Occipital lobe (tissue), 2 donors: ENCODE results near the gene LRG1. TPM values are rescaled to one million over a fixed set of nuclear protein-coding genes. Genes with fewer than 3 reads are reported as not detected.
"Not testable (repeated sequence)": the region's sequence is repeated elsewhere in the genome, so short reads cannot be mapped to it uniquely, and the experiment has no call there.

Source experiments
- DNase-seq: peaks from one replicate; lab custom pipeline; 2025; lab: John Stamatoyannopoulos, UW
- total RNA-seq: library from RNA; depleted of rRNA; stranded (reverse); fragments of >200 nt; gene quantifications from one replicate; pipeline ENCODE4 v1.2.3, GENCODE V29; 2014

Gene LRG1
- total RNA-seq, 1 donor from 2014 or later: not detected

DNA sequence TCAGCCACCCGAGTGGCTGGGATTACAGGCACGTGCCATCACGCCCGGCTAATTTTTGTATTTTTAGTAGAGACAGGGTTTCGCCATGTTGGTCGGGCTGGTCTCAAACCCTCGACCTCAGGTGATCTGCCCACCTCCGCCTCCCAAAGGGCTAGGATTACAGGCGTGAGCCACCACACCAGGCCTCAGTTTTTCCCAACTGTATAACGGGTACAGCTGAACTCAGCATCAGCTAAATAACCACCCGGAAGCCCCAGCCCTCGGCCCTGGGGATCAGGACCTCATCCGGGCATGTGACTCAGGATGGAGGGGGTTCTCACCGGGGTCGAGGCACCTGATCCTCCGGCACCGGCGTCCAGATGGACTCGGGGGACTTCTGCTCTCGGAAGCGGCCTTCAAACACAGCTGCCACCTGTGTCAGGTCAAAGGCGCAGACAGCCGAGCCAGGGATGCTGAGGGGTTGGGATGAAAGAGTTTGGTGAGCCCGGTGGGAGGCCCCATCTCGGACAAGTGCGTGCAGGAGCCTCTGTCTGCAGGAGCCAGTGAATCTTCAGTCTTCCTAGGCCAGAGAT is 10.7 kb upstream of the LRG1 start:
- DNase-seq: no peak

DNA sequence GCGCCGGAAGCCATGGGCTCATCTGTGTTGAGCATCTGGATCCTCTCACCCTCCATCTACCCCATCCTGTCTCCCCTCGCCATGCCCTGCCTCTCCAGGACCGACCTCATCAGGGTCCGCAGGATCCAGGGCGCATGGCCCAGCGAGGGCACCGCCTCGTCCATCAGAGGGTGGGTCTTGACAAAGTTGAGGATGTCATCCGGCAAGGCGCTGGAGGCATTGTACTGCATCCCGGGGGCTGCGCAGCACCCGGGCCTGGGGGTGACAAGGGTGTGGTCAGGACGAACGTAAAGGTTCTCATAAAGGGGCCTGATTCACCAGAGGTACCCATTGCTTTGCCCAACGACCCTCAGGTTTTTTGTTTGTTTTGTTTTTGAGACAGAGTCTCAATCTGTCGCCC is 10.2 kb upstream of the LRG1 start:
- no peak for DNase-seq

DNA sequence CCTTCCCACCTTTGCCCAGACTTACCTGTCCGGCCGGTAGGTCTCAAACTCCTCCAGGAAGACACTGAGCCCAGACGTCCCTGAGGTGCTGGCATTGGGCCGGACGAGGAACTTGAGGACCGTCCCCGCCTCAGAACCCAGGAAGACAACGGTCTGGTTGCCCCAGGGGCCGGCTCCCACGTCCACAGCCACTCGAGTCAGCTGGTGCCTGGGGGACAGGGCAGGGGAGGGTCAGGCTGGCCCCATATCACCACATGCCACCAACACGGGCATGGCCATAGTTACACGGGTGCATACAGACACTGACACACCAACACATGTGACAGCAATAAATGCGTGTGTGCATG is 8.4 kb upstream of the LRG1 start:
- no peak for DNase-seq

DNA sequence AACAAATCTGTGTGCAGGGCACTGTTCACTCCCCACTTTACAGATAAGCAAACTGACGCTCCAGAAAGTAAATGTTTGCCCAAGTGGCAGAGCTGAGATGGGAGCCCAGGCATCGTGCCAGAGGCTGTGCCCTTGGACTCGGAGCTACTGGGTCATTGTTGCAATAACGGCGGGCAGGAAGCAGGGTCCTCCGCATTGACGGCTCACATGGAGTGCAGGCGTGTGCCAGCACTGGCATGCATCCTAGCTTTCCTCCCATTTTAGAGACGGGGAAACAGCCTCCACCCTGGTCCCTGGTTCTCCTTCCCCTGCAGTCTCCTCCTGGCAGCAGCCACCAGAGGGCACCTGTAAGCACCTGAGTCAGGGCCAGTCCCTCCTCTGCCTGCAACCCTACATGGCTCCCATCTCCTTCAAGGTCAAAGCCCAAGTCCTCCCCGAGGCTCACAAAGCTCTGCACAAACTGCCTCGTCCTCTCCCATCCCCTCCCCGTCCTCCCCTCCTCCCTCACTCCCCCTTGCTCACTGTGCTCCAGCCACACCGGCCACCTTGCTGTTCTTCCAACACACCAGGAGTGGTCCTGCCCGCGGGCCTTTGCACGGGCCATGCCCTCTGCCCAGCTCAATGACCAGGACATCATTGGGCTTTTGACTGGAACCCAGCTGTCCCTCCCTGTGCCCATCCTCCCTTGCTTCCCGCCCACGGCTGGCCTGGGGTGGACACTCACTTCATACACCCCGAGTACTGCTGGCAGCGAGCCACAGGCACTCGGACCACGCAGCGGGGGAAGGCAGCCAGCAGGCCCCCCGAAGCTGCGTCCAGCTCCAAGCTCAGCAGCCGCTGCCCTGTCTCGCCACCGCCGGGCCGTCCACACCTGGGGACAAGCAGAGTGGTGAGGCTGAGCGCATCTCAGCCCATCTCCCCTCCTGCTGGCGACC is 7.7 kb upstream of the LRG1 start:
- no peak for DNase-seq

DNA sequence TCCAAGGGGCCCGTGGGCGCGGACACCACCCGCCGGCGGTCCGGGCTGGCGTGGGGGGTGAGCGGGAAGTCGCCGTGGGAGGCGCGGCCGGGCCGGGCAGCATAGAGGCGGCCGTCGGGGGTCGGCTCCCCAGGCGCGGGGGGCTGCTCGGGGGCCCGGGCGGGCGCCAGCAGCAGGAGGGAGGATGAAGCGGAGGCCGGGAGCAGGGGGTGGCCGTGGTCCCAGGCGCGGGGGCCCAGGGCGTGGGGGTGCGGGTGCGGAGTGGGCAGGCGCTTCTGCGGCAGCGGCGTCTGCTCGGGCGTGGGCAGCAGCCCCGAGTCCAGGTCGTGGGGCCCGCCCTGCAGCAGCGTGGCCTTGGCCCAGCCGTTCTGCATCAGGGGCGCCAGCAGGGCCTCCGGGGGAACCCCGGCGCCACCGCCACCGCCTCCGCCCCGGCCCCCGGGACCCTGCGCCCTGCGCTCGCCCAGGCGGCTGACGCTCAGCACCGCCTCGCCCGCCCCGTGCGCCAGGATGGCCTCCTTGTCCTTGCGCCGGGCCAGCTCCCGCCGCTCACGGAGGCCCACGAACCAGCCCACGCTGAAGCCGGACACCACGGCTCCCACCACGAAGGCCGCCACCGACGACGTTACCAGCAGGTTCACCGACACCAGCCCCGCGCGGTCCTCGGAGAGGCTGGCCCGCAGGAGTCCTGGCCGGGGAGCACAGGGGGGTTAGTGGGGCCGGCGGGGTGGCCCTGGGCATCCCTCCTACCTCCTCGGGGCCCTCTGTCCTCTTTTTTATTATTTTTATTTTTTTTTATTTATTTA is 4.2 kb upstream of the LRG1 start:
- DNase-seq: no peak

DNA sequence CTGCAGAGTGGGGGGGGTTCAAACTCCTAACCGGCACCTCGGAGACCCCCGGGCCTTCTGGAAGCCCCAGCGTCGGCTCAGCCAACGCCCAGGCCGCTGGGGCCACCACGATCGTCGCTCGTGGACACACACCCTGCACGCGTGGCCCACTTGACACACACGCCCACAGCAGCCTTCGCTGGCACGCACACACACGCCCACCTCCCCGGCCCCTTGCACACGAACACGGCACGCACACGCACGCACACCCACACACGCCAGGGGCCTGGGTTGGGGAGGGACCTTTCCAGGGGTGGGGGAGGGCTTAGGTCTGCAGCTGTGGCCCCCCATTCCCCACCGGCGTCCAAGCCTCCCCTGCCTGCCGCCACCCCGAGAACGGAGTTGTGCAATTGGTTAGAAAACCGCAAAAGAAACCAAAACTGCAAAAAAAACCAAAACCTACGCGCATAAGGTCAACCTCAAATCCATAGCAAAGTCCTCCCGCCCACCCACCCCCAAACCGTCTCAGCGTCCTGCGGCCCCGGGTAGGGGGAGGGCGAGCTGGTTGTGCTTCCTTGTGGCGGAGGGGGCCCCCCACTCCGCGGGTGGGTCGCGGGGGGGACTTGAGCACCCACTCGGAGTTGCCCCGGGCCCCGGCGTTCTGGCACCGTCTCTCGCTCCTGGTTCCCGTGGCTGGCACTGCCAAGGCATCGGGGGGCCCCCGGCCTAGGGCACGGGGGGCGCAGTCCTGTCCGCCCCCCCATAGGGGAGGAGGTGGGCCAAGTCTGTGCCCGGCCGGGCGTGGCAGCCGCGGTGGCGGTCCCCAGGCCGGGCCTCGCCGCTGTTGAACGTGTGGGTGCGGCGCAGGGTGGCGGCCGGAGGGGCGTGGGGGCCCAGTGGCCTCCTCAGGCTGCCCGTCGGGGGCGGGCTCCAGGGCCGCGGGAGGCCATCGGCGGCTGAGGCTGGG is 3.3 kb upstream of the LRG1 start:
- DNase-seq: no peak

DNA sequence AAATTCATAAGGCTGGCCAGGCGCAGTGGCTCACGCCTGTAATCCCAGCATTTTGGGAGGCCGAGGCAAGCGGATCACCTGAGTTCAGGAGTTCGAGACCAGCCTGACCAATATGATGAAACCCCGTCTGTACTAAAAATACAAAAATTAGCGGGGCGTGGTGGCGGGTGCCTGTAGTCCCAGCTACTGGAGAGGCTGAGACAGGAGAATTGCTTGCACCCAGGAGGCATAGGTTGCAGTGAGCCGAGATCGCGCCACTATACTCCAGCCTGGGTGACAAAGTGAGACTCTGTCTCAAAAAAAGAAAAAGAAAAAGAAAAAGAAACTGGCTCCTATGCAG is 1.9 kb upstream of the LRG1 start:
- DNase-seq: not testable (repeated sequence)

DNA sequence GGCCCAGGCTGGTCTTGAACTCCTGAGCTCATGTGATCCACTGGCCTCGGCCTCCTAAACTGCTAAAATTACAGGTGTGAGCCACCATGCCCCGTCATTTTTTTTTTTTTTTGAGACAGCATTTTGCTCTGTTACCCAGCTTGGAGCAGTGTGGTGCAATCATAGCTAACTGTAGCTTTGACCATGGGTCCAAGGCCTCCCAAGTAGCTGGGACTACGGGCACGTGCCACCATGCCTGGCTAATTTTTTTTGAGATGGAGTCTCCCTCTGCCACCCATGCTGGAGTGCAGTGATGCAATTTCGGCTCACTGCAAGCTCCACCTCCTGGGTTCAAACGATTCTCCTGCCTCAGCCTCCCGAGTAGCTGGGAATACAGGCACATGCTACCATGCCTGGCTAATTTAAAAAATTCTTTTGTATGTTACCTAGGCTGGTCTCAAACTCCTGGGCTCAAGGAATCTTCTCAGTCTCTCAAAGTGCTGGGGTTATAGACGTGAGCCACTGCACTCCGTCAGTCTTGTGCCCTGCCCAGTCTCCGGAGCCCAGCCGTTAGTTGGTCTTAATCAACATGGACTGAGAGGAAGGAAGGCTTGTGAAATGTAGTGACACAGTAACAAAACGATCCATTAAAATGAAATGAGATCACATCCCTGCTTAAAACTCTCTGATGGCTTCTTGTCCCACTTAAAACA is 1.4 kb upstream of the LRG1 start:
- no peak for DNase-seq

DNA sequence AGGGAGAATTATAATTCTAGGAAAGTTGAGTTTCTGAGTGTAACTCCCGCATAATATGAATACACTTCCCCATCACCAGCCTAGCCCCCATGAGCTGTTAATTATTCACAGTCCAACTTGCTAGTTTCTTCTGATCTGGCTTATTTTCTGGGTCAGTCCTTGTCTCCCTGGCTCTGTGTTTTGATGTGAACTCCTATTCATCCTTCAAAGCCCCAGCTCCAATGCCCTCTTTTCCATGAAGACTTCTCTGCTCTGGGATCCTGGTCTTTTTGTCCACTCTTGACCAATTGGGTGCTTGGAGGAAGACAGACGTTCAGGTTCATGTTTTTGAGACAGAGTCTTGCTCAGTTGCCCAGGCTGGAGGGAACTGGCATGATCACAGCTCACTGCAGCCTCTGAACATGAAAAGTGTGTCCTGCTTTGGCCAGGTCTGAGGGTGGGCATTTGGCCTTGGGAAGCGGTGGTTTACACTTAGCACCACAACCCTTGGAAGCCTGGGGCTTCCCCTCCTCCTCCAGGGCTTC is 605 bp downstream of the LRG1 start:
- no peak for DNase-seq

DNA sequence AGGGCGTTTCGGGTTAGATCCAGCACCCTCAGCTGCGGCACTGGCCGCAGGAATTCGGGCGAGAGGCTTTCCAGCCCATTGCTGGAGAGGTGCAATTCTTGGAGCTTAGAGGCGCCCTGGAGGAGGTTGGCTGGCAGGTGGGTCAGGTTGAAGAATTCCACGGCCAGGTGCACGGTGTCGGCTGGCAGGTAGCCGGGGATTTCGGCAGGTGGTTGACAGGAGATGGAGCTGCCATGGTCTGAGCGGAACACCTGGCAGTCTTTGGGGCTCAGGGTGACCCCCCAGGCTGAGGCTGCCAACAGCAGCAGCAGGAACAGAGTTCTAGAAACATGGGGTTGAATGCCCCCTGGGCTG is 1.3 kb downstream of the LRG1 start:
- no peak for DNase-seq

DNA sequence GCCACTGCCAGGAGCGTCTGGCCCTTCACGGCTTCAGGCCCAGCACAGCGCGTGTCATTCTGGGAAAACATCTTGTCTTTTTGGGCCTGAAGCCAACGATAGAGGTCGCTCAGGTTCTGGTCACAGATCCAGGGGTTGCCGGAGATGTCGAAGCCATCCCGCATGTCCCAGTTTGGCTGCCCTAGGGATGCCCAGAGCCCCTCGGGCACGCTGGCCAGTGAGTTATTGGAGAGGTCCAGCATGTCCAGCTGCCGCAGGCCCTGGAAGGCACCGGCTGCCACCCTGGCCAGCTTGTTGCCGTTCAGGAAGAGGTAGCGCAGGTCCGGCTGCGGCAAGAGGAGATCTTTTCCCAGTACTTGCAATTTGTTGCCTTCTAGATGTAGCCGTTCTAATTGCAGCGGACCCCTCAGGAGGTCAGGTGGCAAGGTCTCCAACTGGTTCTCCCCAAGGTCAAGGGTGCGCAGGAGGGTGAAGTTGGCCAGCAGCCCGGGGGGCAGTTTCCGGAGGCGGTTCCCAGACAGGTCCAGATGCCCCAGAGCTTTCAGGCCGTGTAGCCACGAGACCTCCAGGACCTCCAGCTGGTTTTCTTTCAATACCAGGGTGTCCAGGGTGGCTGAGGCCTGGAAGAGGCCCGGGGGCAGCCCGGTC is 1.8 kb downstream of the LRG1 start:
- no peak for DNase-seq

DNA sequence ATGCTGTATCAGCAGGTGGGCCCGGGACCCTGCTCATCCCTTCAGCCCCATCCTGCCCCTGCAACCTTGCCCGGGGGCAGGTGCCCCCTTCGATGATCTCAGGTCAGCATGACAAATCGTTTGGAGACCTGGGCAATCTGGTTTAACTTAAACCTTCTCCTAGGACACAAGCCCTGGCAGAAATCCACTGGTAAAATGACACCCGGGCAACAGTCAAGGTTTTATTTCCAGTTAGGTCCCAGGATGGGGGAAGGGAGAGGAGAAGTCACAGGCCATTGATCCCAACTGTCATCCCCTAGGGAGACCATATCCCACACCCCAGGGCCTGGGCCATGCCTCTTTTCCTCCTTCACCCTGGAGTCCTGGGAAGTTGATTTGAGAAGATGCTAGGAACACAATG is 3.0 kb downstream of the LRG1 start:
- DNase-seq: no peak

DNA sequence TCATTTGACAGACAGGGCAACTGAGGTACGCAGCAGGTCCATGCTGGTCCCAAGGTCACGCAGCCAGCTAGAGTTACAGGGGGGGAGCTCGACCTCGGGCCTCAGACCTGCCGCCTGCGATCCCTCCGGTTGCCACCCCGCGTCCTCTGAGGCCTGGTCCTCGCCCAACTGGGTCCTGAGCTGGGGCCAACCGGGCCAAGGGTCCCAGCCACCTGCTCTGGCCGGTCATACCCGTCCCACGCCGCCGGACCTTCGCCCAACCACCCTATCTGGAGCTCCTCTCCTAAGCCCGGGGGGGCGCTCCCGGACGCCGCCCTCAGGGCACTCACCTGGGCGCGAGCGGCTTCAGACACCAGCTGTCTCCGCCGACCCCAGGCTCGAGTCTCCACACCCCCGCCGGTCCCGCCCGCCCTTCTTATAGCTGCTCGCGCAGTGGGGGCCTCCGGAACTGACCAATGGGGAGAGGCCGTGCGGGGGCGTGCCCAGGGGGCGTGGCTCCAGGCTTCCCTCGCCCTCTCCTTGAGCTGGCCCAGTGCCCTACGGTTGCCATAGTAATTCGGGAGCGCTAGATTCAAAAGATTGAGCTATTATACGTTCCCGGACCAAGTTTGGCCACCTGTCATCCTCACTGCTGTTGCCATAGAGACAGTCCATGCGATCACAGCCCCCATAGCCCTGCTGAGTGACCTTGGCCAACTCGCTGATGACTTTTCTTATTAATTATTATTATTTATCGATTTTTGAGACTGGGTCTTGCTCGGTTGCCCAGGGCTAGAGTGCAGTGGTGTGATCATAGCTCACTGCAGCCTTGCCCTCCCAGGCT is 4.8 kb downstream of the LRG1 start, which contains the start of gene PLIN5:
TSS of gene PLIN5 (minus strand) at position 389 of the 823 bp plus-strand sequence. CDS start 1,150 bp downstream, outside the sequence.
- peak; percentile 47 for DNase-seq

DNA sequence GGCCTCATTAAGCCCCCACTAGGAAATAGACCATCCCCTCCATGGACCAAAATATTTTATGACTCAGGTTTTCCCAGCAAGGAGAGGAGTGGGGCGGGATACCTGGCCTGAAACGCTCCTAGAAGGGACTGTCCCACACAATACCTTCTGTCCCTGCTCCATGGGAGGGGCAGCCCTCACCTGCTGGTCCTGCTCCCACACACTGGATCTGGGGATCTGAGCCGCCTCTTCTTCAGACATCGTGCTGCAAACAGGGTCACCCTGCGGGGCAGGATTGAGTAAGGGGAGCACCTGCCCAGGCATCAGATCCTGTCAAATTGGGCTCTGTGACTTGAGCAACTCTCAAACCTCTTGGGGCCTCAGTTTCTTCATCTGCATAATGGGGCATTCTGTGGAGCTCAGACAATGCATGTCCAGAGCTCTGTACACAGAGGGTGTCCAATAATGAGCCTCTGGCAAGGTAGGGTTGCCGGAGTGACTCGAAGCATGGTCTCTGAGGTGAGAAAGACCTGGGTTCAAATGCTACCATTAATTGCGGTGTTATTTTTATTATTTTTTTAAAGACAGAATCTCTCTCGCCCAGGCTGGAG is 5.9 kb downstream of the LRG1 start:
- no peak for DNase-seq

DNA sequence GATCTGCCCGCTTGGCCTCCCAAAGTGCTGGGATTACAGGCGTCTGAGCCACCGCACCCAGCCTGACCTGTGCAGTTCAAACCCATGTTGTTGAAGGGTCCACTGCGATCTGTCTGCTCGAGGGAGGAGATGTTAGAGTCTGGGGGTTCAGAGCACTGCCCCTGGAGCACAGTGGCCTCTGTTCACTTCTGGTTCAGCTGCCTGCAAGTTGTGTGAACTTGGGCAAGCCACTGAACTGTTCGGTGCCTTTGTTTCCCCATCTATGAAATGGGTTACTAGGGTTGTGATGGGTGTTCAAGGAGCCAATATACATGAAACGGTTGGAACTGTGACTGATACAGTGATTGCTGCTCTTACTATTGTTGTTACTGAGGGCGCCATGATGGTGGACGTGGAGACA is 6.5 kb downstream of the LRG1 start:
- no peak for DNase-seq

DNA sequence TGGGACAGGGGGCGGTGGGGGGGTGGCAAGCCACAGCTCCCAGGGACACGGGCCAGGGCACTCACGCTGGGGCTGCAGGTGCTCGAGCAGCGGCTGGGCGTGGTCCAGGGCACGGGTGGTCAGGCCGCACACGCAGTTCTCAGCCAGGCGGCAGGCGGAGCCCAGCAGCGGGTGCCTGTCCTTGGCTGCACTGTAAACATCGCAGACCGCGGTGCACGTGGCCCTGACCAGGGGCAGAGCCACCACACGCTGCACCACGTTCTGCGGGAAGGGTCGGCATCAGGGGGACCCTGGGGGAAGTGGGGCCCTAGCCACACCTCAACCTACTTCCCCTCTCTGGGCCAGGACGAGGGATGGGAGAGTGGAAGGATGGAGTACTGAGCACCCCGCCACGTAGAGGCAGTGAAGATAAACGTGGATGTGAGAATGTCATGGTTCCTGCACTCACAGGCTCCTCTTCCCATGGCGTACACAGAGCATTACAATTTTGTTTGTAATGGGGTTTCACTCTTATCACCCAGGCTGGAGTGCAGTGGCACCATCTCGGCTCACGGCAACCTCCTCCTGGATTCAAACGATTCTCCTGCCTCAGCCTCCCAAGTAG is 8.2 kb downstream of the LRG1 start:
- no peak for DNase-seq

DNA sequence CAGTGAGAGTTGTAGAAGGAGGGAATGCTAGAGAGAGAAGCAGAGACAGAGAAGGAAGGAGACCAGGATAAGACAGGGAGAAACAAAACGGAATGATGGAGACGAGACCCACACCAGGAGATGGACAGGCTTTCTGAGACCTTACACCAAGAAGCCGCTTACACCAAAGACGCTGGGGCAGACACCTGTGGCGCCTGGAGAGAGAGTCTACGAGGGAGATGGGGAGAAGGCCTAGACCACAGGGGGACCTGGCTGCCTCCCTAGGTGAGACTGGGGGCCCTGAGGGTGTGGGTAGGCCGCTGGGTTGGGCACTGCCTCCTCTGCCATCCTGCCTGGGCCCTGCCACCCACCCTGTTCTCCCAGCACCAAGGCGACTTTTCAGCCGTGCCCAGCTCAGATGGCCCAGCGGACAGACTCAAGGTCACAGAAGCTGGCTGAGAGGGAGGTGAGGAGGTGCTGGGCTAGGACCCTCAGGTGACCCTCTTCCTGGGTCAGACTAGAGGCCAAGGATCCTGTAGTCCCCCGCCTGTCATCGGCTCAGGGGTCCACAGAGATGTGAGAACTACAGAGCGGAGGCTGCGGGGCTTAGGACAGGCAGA is 9.8 kb downstream of the LRG1 start:
- no peak for DNase-seq

DNA sequence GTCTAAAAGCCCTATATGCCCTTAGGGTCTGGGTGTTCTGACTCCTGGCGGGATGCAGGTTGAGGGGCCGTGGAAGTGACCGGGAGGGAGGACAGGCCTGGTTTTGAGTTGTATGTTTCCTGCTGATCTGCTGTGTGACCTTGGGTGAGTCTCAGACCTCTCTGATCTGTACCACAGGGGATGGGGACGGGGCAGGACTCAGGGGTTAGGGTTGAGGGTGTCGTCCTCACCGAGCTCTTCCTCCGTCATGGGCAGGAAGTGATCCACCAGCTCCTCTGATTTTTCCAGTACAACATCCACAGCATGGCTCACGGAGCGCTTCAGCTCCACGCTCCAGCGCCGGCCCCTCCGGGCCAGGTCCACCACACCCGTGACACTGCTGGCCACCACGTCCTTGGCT is 11.0 kb downstream of the LRG1 start:
- no peak for DNase-seq
